Amniotic stem cell (primary cell): ENCODE results near the gene KRT5.
"Not testable (repeated sequence)": the region's sequence is repeated elsewhere in the genome, so short reads cannot be mapped to it uniquely, and the experiment has no call there.

ENCODE experiments used
- DNase-seq: peaks from one replicate; lab custom pipeline; 2025; lab: John Stamatoyannopoulos, UW

The KRT5 gene

GRCh38 chr12:52494100-52494499 is 26.1 kb downstream of the KRT5 start:
- no peak for DNase-seq

- no peak for DNase-seq
Observed at GRCh38 chr12:52493172-52493571, 27.0 kb downstream of the KRT5 start, which contains the start of gene KRT6A. Gene KRT6A (minus strand): TSS chr12:52493257. CDS start chr12:52493188, 69 bp downstream.

DNA sequence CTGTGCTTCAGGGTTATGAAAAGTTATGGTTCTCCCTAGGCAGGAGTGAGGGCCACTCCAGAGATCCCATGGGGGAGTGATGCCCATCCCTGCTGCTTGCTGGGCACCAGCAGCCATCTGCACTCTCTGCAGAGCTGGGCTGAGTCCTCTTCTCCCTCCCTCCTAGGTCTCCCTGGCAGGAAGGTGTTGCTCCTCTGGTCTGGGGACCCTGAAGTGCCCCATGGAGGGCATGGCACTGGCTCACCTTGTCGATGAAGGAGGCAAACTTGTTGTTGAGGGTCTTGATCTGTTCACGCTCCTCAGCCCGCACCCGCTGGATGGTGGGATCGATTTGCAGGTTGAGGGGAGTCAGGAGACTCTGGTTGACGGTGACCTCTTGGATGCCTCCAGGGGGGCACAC is 27.8 kb downstream of the KRT5 start:
- not testable (repeated sequence) for DNase-seq

DNA sequence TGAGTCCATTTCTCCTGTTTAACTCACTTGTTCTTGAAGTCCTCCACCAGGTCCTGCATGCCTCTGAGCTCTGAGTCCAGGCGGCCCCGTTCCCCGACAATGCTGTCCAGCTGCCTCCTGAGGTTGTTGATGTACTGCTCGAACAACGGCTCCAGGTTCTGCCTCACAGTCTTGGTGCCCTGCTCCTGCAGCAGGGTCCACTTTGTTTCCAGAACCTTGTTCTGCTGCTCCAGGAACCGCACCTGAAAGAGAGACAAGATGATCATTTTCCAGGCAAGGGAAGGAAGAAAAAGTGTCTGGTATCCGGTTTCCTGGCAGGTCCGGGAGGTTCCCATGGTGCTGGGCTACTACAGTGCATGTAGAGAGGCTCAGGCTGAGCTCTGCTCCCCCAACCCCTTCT is 28.7 kb downstream of the KRT5 start:
- DNase-seq = not testable (repeated sequence)

GRCh38 chr12:52488736-52489135 is 31.5 kb downstream of the KRT5 start:
- no peak for DNase-seq

DNA sequence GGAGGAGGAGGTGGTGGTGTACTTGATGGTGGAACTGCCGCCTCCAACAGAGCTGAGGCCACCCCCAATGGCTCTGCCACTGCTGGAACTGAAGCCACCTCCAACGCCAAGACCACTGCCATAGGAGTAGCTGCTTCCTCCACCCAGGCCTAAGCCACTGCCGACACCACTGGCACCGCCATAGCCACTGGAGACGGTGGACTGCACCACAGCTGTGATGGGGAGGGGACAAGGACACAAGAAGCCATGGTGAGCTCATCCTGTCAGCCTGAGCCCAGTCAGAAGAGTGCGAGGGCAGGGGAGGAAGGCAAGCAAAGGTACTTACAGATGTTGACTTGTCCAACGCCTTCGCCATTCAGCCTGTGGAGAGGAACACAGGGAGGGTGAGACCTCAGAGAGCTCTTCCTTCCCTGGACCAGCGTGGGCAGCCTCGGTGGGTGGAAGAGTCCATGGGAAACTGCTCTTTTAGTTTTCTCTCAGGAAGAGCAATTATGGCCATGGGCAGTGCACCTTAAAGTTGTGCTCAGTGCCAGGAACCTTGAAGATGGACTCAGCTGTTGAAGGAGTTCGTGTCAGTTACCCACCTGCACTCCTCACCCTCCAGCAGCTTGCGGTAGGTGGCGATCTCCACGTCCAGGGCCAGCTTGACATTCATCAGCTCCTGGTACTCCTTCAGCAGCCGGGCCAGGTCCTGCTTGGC is 32.3 kb downstream of the KRT5 start:
- not testable (repeated sequence) for DNase-seq

- DNase-seq = no peak
Observed at GRCh38 chr12:52487211-52487610, 33.0 kb downstream of the KRT5 start.

DNA sequence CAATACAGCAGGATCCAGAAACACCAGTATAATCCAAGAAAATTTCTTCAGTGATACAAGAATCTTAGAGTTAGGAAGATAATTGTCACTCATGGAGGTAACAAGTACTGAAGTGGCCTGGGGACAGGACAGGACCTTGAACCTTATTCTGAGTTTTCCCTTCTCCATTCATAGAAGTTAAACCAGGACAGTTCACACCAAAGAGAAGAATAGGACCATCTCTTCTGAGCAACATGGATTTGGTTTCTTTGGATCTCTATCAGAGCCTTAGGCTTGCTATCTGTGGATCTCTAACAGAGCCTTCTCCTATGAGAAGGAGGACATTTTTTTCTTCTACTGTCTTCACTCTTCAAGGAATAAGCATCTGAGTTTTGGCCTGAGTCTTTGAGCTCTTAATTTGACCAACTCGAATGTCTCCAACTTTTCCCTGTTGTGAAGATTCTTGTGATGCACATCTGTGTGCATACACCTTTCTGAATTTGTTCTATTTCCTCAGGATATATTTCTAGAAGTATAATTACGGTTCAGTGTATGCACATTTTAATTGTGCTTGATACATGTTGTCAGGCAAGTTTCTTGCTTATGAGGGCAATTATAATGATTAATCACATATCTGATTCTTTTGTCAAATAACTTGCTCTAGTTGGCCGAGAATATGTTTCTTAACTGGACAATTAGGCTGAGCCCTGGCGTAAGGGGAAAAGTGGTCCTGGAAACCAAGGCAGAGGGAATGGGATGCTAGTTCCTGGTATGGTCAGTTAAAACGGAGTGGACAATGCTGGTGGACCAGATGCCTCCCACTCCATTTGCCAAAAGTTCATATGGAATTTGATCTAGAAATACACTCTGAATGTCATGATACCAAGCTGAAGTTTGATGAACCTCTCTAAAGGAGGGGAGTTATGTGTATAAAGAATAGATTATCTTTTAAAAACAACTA is 33.8 kb downstream of the KRT5 start:
- DNase-seq = no peak

GRCh38 chr12:52480073-52480472 is 40.1 kb downstream of the KRT5 start:
- DNase-seq = no peak

- no peak for DNase-seq
Observed at GRCh38 chr12:52477651-52478050, 42.5 kb downstream of the KRT5 start.

- DNase-seq = no peak
Observed at GRCh38 chr12:52474212-52474611, 46.0 kb downstream of the KRT5 start.

GRCh38 chr12:52473768-52474167 is 46.4 kb downstream of the KRT5 start, which contains the start of gene KRT6C:
Gene KRT6C (minus strand): TSS chr12:52473805. CDS start chr12:52473737, 68 bp downstream.
- DNase-seq = no peak

DNA sequence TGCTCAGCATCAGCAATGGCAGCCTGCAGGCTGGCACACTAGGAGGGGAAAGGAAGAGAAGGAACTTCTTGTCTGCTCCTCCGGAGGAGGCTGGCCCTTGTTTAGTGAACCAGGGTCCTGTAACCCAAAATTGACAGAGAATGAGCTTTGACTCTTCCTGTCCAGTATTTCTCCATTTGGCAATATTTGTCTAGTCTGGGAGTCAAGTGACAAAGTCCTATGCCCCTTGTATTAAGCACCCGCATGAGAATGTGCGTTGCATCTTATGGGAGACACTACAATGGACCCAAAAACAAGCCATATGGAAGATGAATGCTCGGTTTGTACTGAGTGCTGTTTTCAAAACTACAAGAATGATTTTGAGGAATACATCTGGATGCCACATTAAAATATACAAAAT is 50.3 kb downstream of the KRT5 start:
- DNase-seq = no peak

- DNase-seq = no peak
Observed at GRCh38 chr12:52464897-52465296, 55.3 kb downstream of the KRT5 start.
